Upper lobe of left lung (tissue), 6 donors: ENCODE measurements around the gene PDSS2. TPM values are rescaled to one million over a fixed set of nuclear protein-coding genes. Genes with fewer than 3 reads are reported as not detected.

Experiments used
- ATAC-seq, 2 donors: fragments of 200-7000 bp; cut with Tn5 transposase; one replicate each; pipeline ENCODE4 v1.9.1; 2022; ENCODE audit warnings: mild to moderate bottlenecking in 2 of 2, moderate library complexity in 2 of 2; ENCODE audit not compliant: low FRiP score in 2 of 2
- DNase-seq, 2 donors: peaks; one replicate each; pipeline ENCODE4 v3.0.0-alpha.2; 2019 to 2020
- H3K27ac ChIP-seq, 4 donors: fragments of 200-600 bp; sonication (generic); one replicate each; pipeline ENCODE4 v1.5.1; 2016 to 2019
- H3K27me3 ChIP-seq, 4 donors: fragments of 200-600 bp; sonication (generic); one replicate each; pipeline ENCODE4 v1.5.1; 2017 to 2019
- H3K36me3 ChIP-seq, 4 donors: fragments of 200-600 bp; sonication (generic); one replicate each; pipeline ENCODE4 v1.5.1; 2016 to 2019
- H3K4me1 ChIP-seq, 4 donors: fragments of 200-600 bp; sonication (generic); one replicate each; pipeline ENCODE4 v1.5.1; 2018 to 2019
- H3K4me3 ChIP-seq, 4 donors: fragments of 200-600 bp; sonication (generic); one replicate each; pipeline ENCODE4 v1.5.1; 2017 to 2019; ENCODE audit warnings: mild to moderate bottlenecking in 2 of 4, moderate library complexity in 1 of 4
- H3K9me3 ChIP-seq, 4 donors: fragments of 200-600 bp; sonication (generic); one replicate each; pipeline ENCODE4 v1.5.1; 2018 to 2019
- CTCF ChIP-seq, 6 experiments: fragments of 450-650 bp in 4 of 6; fragments of 200-600 bp in 2 of 6; sonication (generic) in 2 of 6; IDR thresholded peaks; one replicate each; pipeline ENCODE4 v1.5.1; 2016 to 2019; ENCODE audit warnings: antibody characterized with exemption in 6 of 6
- EP300 ChIP-seq, 4 donors: sonication (generic); formaldehyde crosslinking; IDR thresholded peaks; one replicate each; pipeline ENCODE4 v1.5.1; 2017; ENCODE audit warnings: antibody characterized with exemption in 4 of 4, control low read depth in 2 of 4
- POLR2A ChIP-seq, 4 donors: fragments of 450-650 bp; IDR thresholded peaks; one replicate each; pipeline ENCODE4 v1.5.1; 2016 to 2017; ENCODE audit warnings: antibody characterized with exemption in 4 of 4, mild to moderate bottlenecking in 2 of 4
- POLR2AphosphoS5 ChIP-seq, 2 donors: sonication (generic); formaldehyde crosslinking; IDR thresholded peaks; one replicate each; pipeline ENCODE4 v1.5.1; 2017; ENCODE audit warnings: antibody characterized with exemption in 2 of 2
- WGBS, 2 donors: methylation state at CpG; one replicate each; pipeline ENCODE4 v1.1.5; 2017 to 2018; 5-methylcytosine and 5-hydroxymethylcytosine counted together
- total RNA-seq, 6 donors: library from RNA; depleted of rRNA in 4 of 6; stranded (reverse); fragments of >200 nt in 4 of 6; gene quantifications; one replicate each; pipeline versions ENCODE4 v1.1.0 to v1.2.1, GENCODE V29; 2016 to 2021
- donor health status: DM: no; HTN: no; CAD: no; lungs with moderate emphysema.
- donor health status: DM: no; HTN: yes; CAD: no; lungs with severe emphysema.

The PDSS2 gene
- total RNA-seq, 6 donors from 2014 or later, result 5.1 to 20.9 (median 15.0) TPM

- Histone ChIP-seq H3K4me3 (no peak overlapping the region), H3K4me1 (peaks cover 0 to 8% (median 2%) of the 10 kb centered on the region in 4 donors), H3K27me3 (no peaks in the 10 kb centered on the region), H3K36me3 (peaks cover 0 to 5% (median 0%) of the 10 kb centered on the region in 4 donors), H3K9me3 (no peaks in the 10 kb centered on the region), H3K27ac (peak overlapping the region; percentile 14 to 69 (median 37))
- 48 to 66% methylated on average over 5 of the region's 5 CpGs for WGBS, 2 donors
- ATAC-seq (peak; percentile 35 to 74), DNase-seq (peak in 1 of 2 donors; percentile 29)
- no peak for TF ChIP-seq CTCF (IDR thresholded peaks at IDR 0.05)
These were observed 130.1 kb downstream of the PDSS2 start for GRCh38 chr6:107329063-107329860.

GRCh38 chr6:107328081-107328480 lies 131.3 kb downstream of the PDSS2 start:
- H3K36me3 ChIP-seq, result no peaks in the 10 kb centered on the region
- WGBS, 2 donors, result 89 to 92% methylated on average over 3 of the region's 3 CpGs
- TF ChIP-seq POLR2AphosphoS5 (IDR thresholded peaks at IDR 0.05) (no peak), POLR2A (IDR thresholded peaks at IDR 0.05) (no peak), CTCF (IDR thresholded peaks at IDR 0.05) (no peak), EP300 (IDR thresholded peaks at IDR 0.05) (no peak)
- no peak overlapping the region for H3K4me3 ChIP-seq
- H3K27ac ChIP-seq, result no peak overlapping the region
- no peaks in the 10 kb centered on the region for H3K27me3 ChIP-seq
- ATAC-seq (no peak), DNase-seq (no peak)
- no peaks in the 10 kb centered on the region for H3K9me3 ChIP-seq
- H3K4me1 ChIP-seq, result peaks cover 0 to 8% (median 2%) of the 10 kb centered on the region in 4 donors

GRCh38 chr6:107323133-107323785 lies 136.1 kb downstream of the PDSS2 start:
- Histone ChIP-seq H3K4me1 (peaks cover 0 to 1% (median 0%) of the 10 kb centered on the region in 4 donors), H3K4me3 (no peak overlapping the region), H3K36me3 (no peaks in the 10 kb centered on the region), H3K27me3 (no peaks in the 10 kb centered on the region), H3K27ac (no peak overlapping the region), H3K9me3 (no peaks in the 10 kb centered on the region)
- no peak for TF ChIP-seq POLR2AphosphoS5 (IDR thresholded peaks at IDR 0.05)
- TF ChIP-seq EP300 (IDR thresholded peaks at IDR 0.05), result no peak
- TF ChIP-seq CTCF (IDR thresholded peaks at IDR 0.05), result no peak
- TF ChIP-seq POLR2A (IDR thresholded peaks at IDR 0.05), result no peak
- ATAC-seq (no peak), DNase-seq (no peak)
- WGBS, 2 donors, result 86 to 93% methylated on average over 1 of the region's 1 CpG

- no peak for TF ChIP-seq POLR2AphosphoS5 (IDR thresholded peaks at IDR 0.05)
- TF ChIP-seq POLR2A (IDR thresholded peaks at IDR 0.05), result no peak
- no peak for TF ChIP-seq CTCF (IDR thresholded peaks at IDR 0.05)
- Histone ChIP-seq H3K27ac (no peak overlapping the region), H3K36me3 (no peaks in the 10 kb centered on the region), H3K27me3 (no peaks in the 10 kb centered on the region), H3K4me3 (no peak overlapping the region), H3K4me1 (peaks cover 0 to 4% (median 0%) of the 10 kb centered on the region in 4 donors), H3K9me3 (no peaks in the 10 kb centered on the region)
- DNase-seq, result no peak
- ATAC-seq, result no peak
These were observed 137.6 kb downstream of the PDSS2 start for GRCh38 chr6:107321793-107322192.
